H9 (cell line): Measurements from ENCODE around the gene NUDT15. TPM values are rescaled to one million over a fixed set of nuclear protein-coding genes. Genes with fewer than 3 reads are reported as not detected.

Source experiments
- DNase-seq: peaks from one replicate; pipeline ENCODE4 v3.0.0-alpha.2; 2017
- H2AFZ ChIP-seq: one replicate; pipeline ENCODE4 v1.6.1; 2013; ENCODE audit warnings: mild to moderate bottlenecking, low read length, control low read depth, moderate library complexity
- H2AK5ac ChIP-seq: 2 replicates; pipeline ENCODE4 v1.6.1; 2013; ENCODE audit warnings: low read length, control low read depth, mixed read lengths; ENCODE audit not compliant: insufficient read length
- H2BK120ac ChIP-seq: one replicate; pipeline ENCODE4 v1.6.1; 2013; ENCODE audit warnings: low read depth, mild to moderate bottlenecking, low read length, control low read depth, inconsistent platforms; ENCODE audit not compliant: poor library complexity, severe bottlenecking
- H2BK12ac ChIP-seq: 2 replicates; pipeline ENCODE4 v1.6.1; 2013; ENCODE audit warnings: low read length, control low read depth, mixed read lengths, low read depth; ENCODE audit not compliant: insufficient read length
- H2BK15ac ChIP-seq: 2 replicates; pipeline ENCODE4 v1.6.1; 2013; ENCODE audit warnings: low read depth, low read length, control low read depth
- H2BK20ac ChIP-seq: one replicate; pipeline ENCODE4 v1.6.1; 2013; ENCODE audit warnings: low read depth, mild to moderate bottlenecking, low read length, control low read depth, inconsistent platforms; ENCODE audit not compliant: poor library complexity, severe bottlenecking
- H2BK5ac ChIP-seq: 2 replicates; pipeline ENCODE4 v1.6.1; 2013; ENCODE audit warnings: low read length, control low read depth, mixed read lengths; ENCODE audit not compliant: insufficient read length
- H3K14ac ChIP-seq: 2 replicates; pipeline ENCODE4 v1.6.1; 2013; ENCODE audit warnings: low read length, control low read depth; ENCODE audit not compliant: insufficient read depth
- H3K18ac ChIP-seq: 2 replicates; pipeline ENCODE4 v1.6.1; 2013; ENCODE audit warnings: low read depth, mild to moderate bottlenecking, mixed read lengths, low read length, control low read depth; ENCODE audit not compliant: insufficient read length
- H3K23ac ChIP-seq: 2 replicates; pipeline ENCODE4 v1.6.1; 2013; ENCODE audit warnings: low read length, control low read depth, mixed read lengths, low read depth; ENCODE audit not compliant: insufficient read length
- H3K23me2 ChIP-seq: 2 replicates; pipeline ENCODE4 v1.6.1; 2013; ENCODE audit warnings: low read depth, mild to moderate bottlenecking, mixed read lengths, low read length, control low read depth; ENCODE audit not compliant: insufficient read length, poor library complexity, severe bottlenecking
- H3K27ac ChIP-seq: 2 replicates; pipeline ENCODE4 v1.5.1; 2013; ENCODE audit warnings: low read length, control low read depth, mixed read lengths, low read depth; ENCODE audit not compliant: insufficient read length
- H3K27me3 ChIP-seq: 2 replicates; pipeline ENCODE4 v1.6.1; 2013; ENCODE audit warnings: low read length, control low read depth, inconsistent platforms; ENCODE audit not compliant: insufficient read depth
- H3K4ac ChIP-seq: 2 replicates; pipeline ENCODE4 v1.6.1; 2013; ENCODE audit warnings: low read depth, mild to moderate bottlenecking, control low read depth, inconsistent platforms, low read length, moderate library complexity
- H3K4me1 ChIP-seq: 2 replicates; pipeline ENCODE4 v1.6.1; 2013; ENCODE audit warnings: low read length, control low read depth, inconsistent platforms; ENCODE audit not compliant: insufficient read depth
- H3K4me2 ChIP-seq: 2 replicates; pipeline ENCODE4 v1.6.1; 2013; ENCODE audit warnings: low read length, control low read depth, mixed read lengths; ENCODE audit not compliant: insufficient read length, insufficient read depth
- H3K56ac ChIP-seq: 2 replicates; pipeline ENCODE4 v1.6.1; 2013; ENCODE audit warnings: low read depth, mild to moderate bottlenecking, mixed read lengths, low read length, control low read depth; ENCODE audit not compliant: insufficient read length
- H3K79me1 ChIP-seq: 2 replicates; pipeline ENCODE4 v1.6.1; 2013; ENCODE audit warnings: low read depth, mild to moderate bottlenecking, moderate library complexity, low read length, control low read depth, inconsistent platforms; ENCODE audit not compliant: insufficient read depth, poor library complexity, severe bottlenecking
- H3K79me2 ChIP-seq: 2 replicates; pipeline ENCODE4 v1.6.1; 2013; ENCODE audit warnings: low read length, control low read depth, inconsistent platforms; ENCODE audit not compliant: insufficient read depth
- H3K9ac ChIP-seq: 2 replicates; pipeline ENCODE4 v1.6.1; 2013; ENCODE audit warnings: low read length, control low read depth, mixed read lengths; ENCODE audit not compliant: insufficient read length; ENCODE audit errors: extremely low read depth
- H3K9me3 ChIP-seq: one replicate; pipeline ENCODE4 v1.6.1; 2013; ENCODE audit warnings: low read depth, low read length, inconsistent platforms; ENCODE audit not compliant: control insufficient read depth
- H3T11ph ChIP-seq: one replicate; pipeline ENCODE4 v1.6.1; 2013; ENCODE audit warnings: mild to moderate bottlenecking, low read length, control low read depth, inconsistent platforms
- H4K20me1 ChIP-seq: one replicate; pipeline ENCODE4 v1.6.1; 2013; ENCODE audit not compliant: control insufficient read depth, insufficient read length, insufficient read depth
- H4K5ac ChIP-seq: 2 replicates; pipeline ENCODE4 v1.6.1; 2013; ENCODE audit warnings: low read depth, mild to moderate bottlenecking, mixed read lengths, low read length, control low read depth; ENCODE audit not compliant: insufficient read length
- H4K8ac ChIP-seq: replicated peaks from 2 replicates; pipeline ENCODE4 v1.6.1; 2013; ENCODE audit warnings: low read length, control low read depth, mixed read lengths, low read depth; ENCODE audit not compliant: insufficient read length
- H4K91ac ChIP-seq: 2 replicates; pipeline ENCODE4 v1.6.1; 2013; ENCODE audit warnings: low read depth, mild to moderate bottlenecking, moderate library complexity, mixed read lengths, low read length, control low read depth; ENCODE audit not compliant: insufficient read length
- H3K27ac Mint-ChIP-seq, 3 experiments: 2 replicates in 2 of 3; 3 replicates in 1 of 3; pipeline ENCODE4 v1.8.0; 2020 to 2021; ENCODE audit warnings: mixed read lengths in 3 of 3, mild to moderate bottlenecking in 1 of 3, moderate library complexity in 1 of 3
- H3K27me3 Mint-ChIP-seq: 2 replicates; pipeline ENCODE4 v1.8.0; 2021; ENCODE audit warnings: low read depth, mild to moderate bottlenecking, moderate library complexity, mixed read lengths
- H3K36me3 Mint-ChIP-seq, 3 experiments: 2 replicates in 2 of 3; 3 replicates in 1 of 3; pipeline ENCODE4 v1.8.0; 2020 to 2021; ENCODE audit warnings: low read depth in 3 of 3, mixed read lengths in 3 of 3; ENCODE audit not compliant: insufficient read depth in 1 of 3
- H3K4me1 Mint-ChIP-seq, 2 experiments: 2 replicates each; pipeline ENCODE4 v1.8.0; 2020; ENCODE audit warnings: mixed read lengths in 2 of 2
- H3K4me3 Mint-ChIP-seq, 2 experiments: 2 replicates in 1 of 2; 3 replicates in 1 of 2; pipeline ENCODE4 v1.8.0; 2020 to 2021; ENCODE audit warnings: mild to moderate bottlenecking in 2 of 2, mixed read lengths in 2 of 2, moderate library complexity in 1 of 2
- H3K9me3 Mint-ChIP-seq, 2 experiments: 2 replicates in 1 of 2; 3 replicates in 1 of 2; pipeline ENCODE4 v1.8.0; 2020; ENCODE audit warnings: mild to moderate bottlenecking in 2 of 2, mixed read lengths in 2 of 2, moderate library complexity in 1 of 2
- CTCF ChIP-seq: fragments of 200-600 bp; sonication (generic); conservative IDR thresholded peaks from 3 replicates; pipeline ENCODE4 v1.8.0; 2021; ENCODE audit warnings: antibody characterized with exemption, mild to moderate bottlenecking
- WGBS: extraction: QIAGEN DNeasy Blood & Tissue Kit; methylation state at CpG from one replicate; pipeline ENCODE4 v1.1.7; 2013; ENCODE audit warnings: missing lambda C conversion rate, low lambda C conversion rate, mixed read lengths; ENCODE audit not compliant: insufficient read length; ENCODE audit errors: extremely low coverage; 5-methylcytosine and 5-hydroxymethylcytosine counted together
- total RNA-seq: library from RNA; stranded (reverse); gene quantifications from 2 replicates; pipeline ENCODE4 v1.2.1, GENCODE V29; 2021

Gene NUDT15
- total RNA-seq, 1 experiment from 2014 or later, result 50.5 TPM

GRCh38 chr13:48012668-48013067, 24.9 kb upstream of the NUDT15 start:
- Histone ChIP-seq H2BK15ac (no peak overlapping the region), H3K27me3 (no peaks in the 10 kb centered on the region), H2AFZ (no peak overlapping the region), H3T11ph (no peak overlapping the region), H2BK5ac (no peak overlapping the region), H2BK12ac (no peak overlapping the region), H3K4me1 (peaks cover 4% of the 10 kb centered on the region; the same call in 1 of the 2 replicates), H3K27ac (no peak overlapping the region), H3K79me1 (no peaks in the 10 kb centered on the region), H3K56ac (no peak overlapping the region), H3K23ac (no peak overlapping the region), H3K4ac (no peak overlapping the region), H2BK20ac (no peak overlapping the region), H3K4me2 (no peak overlapping the region), H4K91ac (no peak overlapping the region), H3K18ac (no peak overlapping the region), H3K14ac (no peak overlapping the region), H3K23me2 (no peaks in the 10 kb centered on the region), H2BK120ac (no peak overlapping the region), H3K9me3 (no peaks in the 10 kb centered on the region), H4K8ac (no peak overlapping the region), H3K79me2 (no peaks in the 10 kb centered on the region), H3K9ac (no peak overlapping the region), H2AK5ac (no peak overlapping the region), H4K5ac (no peak overlapping the region), H4K20me1 (no peaks in the 10 kb centered on the region)
- DNase-seq, result no peak
- WGBS, result no CpG with 5 or more reads among the region's 1 CpG
- no peaks in the 10 kb centered on the region; a peak in 2 of 7 replicates for H3K36me3 Mint-ChIP-seq
- H3K4me3 Mint-ChIP-seq, result no peak overlapping the region
- H3K4me1 Mint-ChIP-seq, result peaks cover 13 to 19% of the 10 kb centered on the region in 2 experiments
- TF ChIP-seq CTCF, result no peak
- no peaks in the 10 kb centered on the region; a peak in 1 of 5 replicates for H3K9me3 Mint-ChIP-seq
- H3K27me3 Mint-ChIP-seq, result no peaks in the 10 kb centered on the region
- no peak overlapping the region for H3K27ac Mint-ChIP-seq
